HUDEP-2 (cell line): ENCODE data around the gene PRKRIP1.
"Not testable (repeated sequence)": the region's sequence is repeated elsewhere in the genome, so short reads cannot be mapped to it uniquely, and the experiment has no call there.

Experiments used
- DNase-seq, 76 experiments: peaks; one replicate each; lab custom pipeline; 2025; ENCODE audit not compliant: unreplicated experiment in 76 of 76; lab: John Stamatoyannopoulos, UW

The PRKRIP1 gene

DNA sequence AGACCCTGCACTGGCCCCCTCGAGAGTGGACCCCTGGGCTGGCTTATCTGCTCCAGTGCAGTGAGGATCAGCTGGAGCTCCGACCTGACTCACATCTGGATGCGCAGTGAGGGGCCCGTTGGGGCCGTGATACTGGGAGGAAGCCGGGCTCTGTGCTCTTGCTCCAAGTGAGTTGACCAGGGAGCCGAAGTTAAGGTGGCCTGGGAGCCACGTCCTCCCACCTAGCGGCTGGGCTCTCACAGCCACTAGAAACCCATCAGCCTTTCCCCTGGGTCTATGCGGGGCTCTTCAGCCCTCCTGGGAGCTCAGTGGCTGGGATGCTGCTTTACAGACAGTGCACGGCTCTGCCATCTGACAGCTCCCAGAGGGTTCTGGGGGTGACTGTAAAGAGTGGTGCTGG is 59.4 kb downstream of the PRKRIP1 start:
- DNase-seq: no peak

- no peak for DNase-seq
These were observed 60.2 kb downstream of the PRKRIP1 start for GRCh38 chr7:102456327-102456726.

GRCh38 chr7:102457352-102457924 is 61.3 kb downstream of the PRKRIP1 start:
- DNase-seq: no peak

DNA sequence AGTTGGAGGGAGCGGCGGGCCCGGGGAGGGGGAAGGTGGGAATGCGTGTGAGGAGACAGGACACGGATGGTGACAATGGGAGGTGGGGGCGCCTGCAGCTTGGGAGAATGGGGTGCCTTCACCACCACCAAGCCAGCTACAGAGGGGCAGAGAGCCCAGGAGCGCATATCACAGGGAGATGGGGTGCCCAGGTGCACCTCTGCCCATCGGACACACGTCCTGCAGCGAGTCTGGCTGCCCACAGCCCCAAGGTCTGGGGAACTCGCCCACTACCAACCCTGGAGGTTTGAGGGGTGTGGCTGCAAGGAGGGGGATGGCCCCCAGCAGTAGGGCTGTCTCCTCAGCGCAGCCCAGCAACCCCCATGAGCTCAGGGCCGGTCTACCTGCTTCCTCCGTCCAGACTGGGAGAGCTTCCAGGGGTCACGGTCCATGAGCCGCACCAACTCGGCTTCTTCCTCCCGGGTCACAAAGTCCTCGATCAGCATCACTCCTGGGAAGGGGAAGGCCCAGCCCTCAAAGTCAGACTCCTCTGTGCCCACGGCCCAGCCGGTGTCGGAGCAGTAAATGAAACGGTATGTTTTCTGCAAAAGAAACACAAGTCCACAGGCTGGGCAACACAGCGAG is 63.2 kb downstream of the PRKRIP1 start:
- DNase-seq: no peak

- DNase-seq: no peak
These were observed 64.3 kb downstream of the PRKRIP1 start for GRCh38 chr7:102460467-102460866.

DNA sequence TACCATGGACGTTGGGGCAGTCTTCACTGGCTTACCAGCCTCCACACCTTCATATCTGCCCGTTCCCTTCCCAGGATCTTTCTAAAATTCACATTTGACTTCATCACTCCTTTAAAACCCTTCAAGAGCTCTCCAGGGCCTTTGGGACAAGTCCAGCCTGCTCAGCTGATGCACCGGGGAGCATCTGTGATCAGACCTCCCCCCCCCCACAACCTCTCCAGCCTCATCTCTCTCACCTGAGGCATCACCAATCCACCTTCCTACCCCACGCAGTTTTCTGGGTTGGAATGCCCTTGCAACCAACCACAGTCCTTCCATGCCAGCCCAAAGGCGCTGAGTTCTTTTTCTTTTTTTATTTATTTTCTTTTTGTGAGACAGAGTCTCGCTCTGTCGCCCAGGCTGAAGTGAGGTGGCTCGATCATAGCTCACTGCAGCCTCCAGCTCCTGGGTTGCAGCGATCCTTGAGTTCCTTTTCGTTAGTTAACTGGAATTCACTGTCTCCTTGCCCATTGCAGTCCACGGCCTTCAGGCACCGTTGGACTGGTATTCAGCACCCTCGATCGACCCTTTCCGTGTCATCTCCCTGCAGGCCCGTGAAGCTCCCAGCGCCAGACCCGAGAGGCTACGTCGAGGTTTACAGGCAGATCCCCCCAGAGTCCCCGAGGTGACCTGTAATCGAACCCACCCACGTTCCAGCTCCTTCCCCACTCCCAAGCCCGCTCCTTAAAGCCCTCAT is 67.8 kb downstream of the PRKRIP1 start:
- DNase-seq: peak in 5 of 76 experiments; percentile 3 to 32 (median 30)

GRCh38 chr7:102464577-102465280 is 68.6 kb downstream of the PRKRIP1 start, which contains the start of the genes ALKBH4 and LRWD1:
ALKBH4 (minus strand) TSS chr7:102464863; CDS start chr7:102464836, 27 bp downstream.
LRWD1 (plus strand) TSS chr7:102464984; CDS start chr7:102465081, 97 bp downstream.
- peak; percentile 3 to 95 (median 88) for DNase-seq

GRCh38 chr7:102466097-102466496 is 69.9 kb downstream of the PRKRIP1 start:
- no peak for DNase-seq

GRCh38 chr7:102467581-102468477 is 71.7 kb downstream of the PRKRIP1 start:
- DNase-seq: no peak

GRCh38 chr7:102468478-102469350 is 72.6 kb downstream of the PRKRIP1 start:
- DNase-seq: no peak

DNA sequence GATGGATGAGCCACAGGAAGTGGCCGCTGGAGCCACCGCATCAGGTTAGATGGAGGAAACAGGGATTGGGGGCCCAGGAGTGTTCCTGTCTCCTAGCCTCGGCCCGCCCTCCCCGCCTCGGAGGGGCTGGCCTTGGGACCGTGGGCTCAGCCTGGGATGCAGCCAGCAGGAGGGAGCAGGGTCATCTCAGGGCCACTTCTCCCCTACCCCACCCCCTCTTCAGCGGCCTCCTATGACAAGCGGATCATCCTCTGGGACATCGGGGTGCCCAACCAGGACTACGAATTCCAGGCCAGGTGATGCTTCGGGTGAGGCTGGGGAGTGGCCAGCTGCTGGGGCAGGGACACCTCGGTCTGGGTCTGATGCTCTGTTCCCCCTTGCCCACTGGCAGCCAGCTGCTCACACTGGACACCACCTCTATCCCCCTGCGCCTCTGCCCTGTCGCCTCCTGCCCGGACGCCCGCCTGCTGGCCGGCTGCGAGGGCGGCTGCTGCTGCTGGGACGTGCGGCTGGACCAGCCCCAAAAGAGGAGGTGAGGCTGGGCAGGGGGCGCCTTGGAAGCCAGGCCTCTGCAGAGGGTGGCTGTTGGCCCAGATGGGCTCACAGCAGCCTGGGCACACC is 73.3 kb downstream of the PRKRIP1 start:
- DNase-seq: no peak

- no peak for DNase-seq
These were observed 74.0 kb downstream of the PRKRIP1 start for GRCh38 chr7:102469972-102470825.

DNA sequence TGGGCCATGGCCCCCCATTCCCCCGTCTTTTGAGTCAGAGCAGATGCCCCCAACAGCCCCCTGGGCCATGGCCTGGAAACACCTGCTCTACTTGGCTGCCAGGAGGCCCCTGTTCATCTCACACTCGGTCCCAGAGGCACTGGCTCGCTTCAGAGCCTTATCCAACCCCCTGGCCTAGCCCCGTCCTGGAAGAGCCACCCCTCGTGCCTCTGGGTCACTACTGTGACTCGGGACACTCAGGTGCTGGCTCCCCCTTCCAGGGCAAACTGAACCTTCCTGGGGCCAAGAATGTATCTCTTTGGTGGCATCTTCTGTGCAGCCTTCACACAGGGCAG is 75.6 kb downstream of the PRKRIP1 start:
- DNase-seq: no peak

GRCh38 chr7:102472126-102473041 is 76.2 kb downstream of the PRKRIP1 start:
- peak in 25 of 76 experiments; percentile 2 to 70 (median 30) for DNase-seq

DNA sequence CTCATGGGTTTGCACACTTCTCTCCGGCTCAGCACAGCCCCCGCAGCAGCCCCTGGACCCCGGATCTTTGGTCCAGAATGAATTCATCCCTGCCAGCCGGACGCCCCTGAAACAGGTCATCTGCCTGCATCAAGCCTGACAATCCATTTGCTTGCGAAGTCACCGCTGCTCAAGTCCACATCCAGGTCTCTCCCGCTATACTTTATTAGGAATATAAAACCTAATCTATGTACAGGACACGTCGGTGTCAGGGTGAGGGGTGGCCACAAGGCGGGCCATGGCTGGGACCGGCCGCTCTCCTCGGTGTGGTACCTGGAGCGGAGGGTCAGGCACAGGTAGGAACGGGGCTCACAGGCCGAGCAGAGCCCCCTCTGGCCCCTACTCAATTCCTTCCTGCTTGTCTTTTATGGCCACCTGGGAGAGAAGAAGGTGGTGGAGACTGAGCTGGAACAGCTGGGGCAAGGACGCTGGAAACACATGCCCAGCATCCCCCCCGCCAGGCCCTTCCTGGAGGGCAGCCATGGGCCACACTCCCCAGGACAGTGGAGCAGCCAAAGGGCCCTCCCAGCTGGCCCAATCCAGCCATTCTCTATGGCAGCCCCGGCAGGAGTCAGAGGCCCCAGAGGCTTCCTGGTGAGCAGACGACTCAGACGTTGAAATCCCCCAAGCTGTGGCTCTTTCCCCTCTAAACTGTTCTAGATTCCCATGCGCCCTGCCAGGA is 77.3 kb downstream of the PRKRIP1 start:
- no peak for DNase-seq

DNA sequence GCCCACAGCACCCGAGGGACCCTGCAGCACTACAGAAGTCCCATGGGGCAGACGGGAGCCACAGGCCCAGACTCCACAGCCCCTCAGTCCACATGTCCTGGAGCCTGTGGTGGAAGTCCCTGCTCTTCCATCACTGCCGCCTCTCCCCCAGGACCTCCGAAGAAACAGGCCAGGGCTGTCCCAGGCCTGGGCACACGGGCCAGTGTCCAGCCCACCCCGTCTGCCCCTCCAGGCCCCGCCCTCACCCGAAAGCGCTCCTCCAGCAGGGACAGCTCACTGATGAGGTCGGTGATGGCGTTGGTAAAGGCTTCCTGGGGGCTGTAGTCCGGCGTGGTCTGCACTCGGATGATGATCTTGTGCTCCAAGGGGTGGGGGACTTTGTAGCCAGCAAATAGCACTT is 78.0 kb downstream of the PRKRIP1 start:
- not testable (repeated sequence) for DNase-seq
